Measurements from ENCODE around the gene JAK2. TPM values are rescaled to one million over a fixed set of nuclear protein-coding genes. Genes with fewer than 3 reads are reported as not detected.
"Not testable (repeated sequence)": the region's sequence is repeated elsewhere in the genome, so short reads cannot be mapped to it uniquely, and the experiment has no call there.

The JAK2 gene
- total RNA-seq, result 20.2 TPM

GRCh38 chr9:4984621-4985385, at the start of gene JAK2:
Gene JAK2, plus strand, starts transcription at chr9:4985272. Its CDS starts 36,716 bp downstream, at chr9:5021988.
- peak; percentile 90 for DNase-seq (ENCODE audit: low spot score)

- DNase-seq (ENCODE audit: low spot score), result no peak
These were observed 48.8 kb upstream of the JAK2 start for GRCh38 chr9:4936277-4936676.

- no peak for DNase-seq (ENCODE audit: low spot score)
These were observed 48.2 kb upstream of the JAK2 start for GRCh38 chr9:4936823-4937222.

GRCh38 chr9:4937446-4937845, 47.6 kb upstream of the JAK2 start:
- no peak for DNase-seq (ENCODE audit: low spot score)

GRCh38 chr9:4938496-4938895, 46.6 kb upstream of the JAK2 start:
- no peak for DNase-seq (ENCODE audit: low spot score)

- DNase-seq (ENCODE audit: low spot score), result no peak
These were observed 45.9 kb upstream of the JAK2 start for GRCh38 chr9:4939118-4939561.

GRCh38 chr9:4942042-4942691, 42.9 kb upstream of the JAK2 start:
- not testable (repeated sequence) for DNase-seq (ENCODE audit: low spot score)

- DNase-seq (ENCODE audit: low spot score), result no peak
These were observed 41.7 kb upstream of the JAK2 start for GRCh38 chr9:4943346-4943745.

- not testable (repeated sequence) for DNase-seq (ENCODE audit: low spot score)
These were observed 40.5 kb upstream of the JAK2 start for GRCh38 chr9:4944431-4945211.

- DNase-seq (ENCODE audit: low spot score), result no peak
These were observed 38.1 kb upstream of the JAK2 start for GRCh38 chr9:4946937-4947336.

GRCh38 chr9:4955836-4956235, 29.2 kb upstream of the JAK2 start:
- no peak for DNase-seq (ENCODE audit: low spot score)

- no peak for DNase-seq (ENCODE audit: low spot score)
These were observed 26.0 kb upstream of the JAK2 start for GRCh38 chr9:4959031-4959430.

GRCh38 chr9:4962085-4962484, 23.0 kb upstream of the JAK2 start:
- no peak for DNase-seq (ENCODE audit: low spot score)

- no peak for DNase-seq (ENCODE audit: low spot score)
These were observed 20.5 kb upstream of the JAK2 start for GRCh38 chr9:4964540-4964939.

GRCh38 chr9:4965174-4965821, 19.8 kb upstream of the JAK2 start:
- no peak for DNase-seq (ENCODE audit: low spot score)

GRCh38 chr9:4967523-4967922, 17.5 kb upstream of the JAK2 start:
- DNase-seq (ENCODE audit: low spot score), result no peak

GRCh38 chr9:4969130-4969529, 15.9 kb upstream of the JAK2 start:
- no peak for DNase-seq (ENCODE audit: low spot score)

- DNase-seq (ENCODE audit: low spot score), result peak; percentile 34
These were observed 14.0 kb upstream of the JAK2 start for GRCh38 chr9:4970970-4971641.

GRCh38 chr9:4973246-4973645, 11.8 kb upstream of the JAK2 start:
- no peak for DNase-seq (ENCODE audit: low spot score)

GRCh38 chr9:4973902-4974301, 11.2 kb upstream of the JAK2 start:
- no peak for DNase-seq (ENCODE audit: low spot score)

GRCh38 chr9:4979239-4979638, 5.8 kb upstream of the JAK2 start:
- no peak for DNase-seq (ENCODE audit: low spot score)
